H9 (cell line): ENCODE measurements around the gene MORN5. TPM values are rescaled to one million over a fixed set of nuclear protein-coding genes. Genes with fewer than 3 reads are reported as not detected.

Experiments
- DNase-seq: peaks from one replicate; pipeline ENCODE4 v3.0.0-alpha.2; 2017
- H2AFZ ChIP-seq: one replicate; pipeline ENCODE4 v1.6.1; 2013; ENCODE audit warnings: mild to moderate bottlenecking, low read length, control low read depth, moderate library complexity
- H2AK5ac ChIP-seq: 2 replicates; pipeline ENCODE4 v1.6.1; 2013; ENCODE audit warnings: low read length, control low read depth, mixed read lengths; ENCODE audit not compliant: insufficient read length
- H2BK120ac ChIP-seq: one replicate; pipeline ENCODE4 v1.6.1; 2013; ENCODE audit warnings: low read depth, mild to moderate bottlenecking, low read length, control low read depth, inconsistent platforms; ENCODE audit not compliant: poor library complexity, severe bottlenecking
- H2BK12ac ChIP-seq: 2 replicates; pipeline ENCODE4 v1.6.1; 2013; ENCODE audit warnings: low read length, control low read depth, mixed read lengths, low read depth; ENCODE audit not compliant: insufficient read length
- H2BK15ac ChIP-seq: 2 replicates; pipeline ENCODE4 v1.6.1; 2013; ENCODE audit warnings: low read depth, low read length, control low read depth
- H2BK20ac ChIP-seq: one replicate; pipeline ENCODE4 v1.6.1; 2013; ENCODE audit warnings: low read depth, mild to moderate bottlenecking, low read length, control low read depth, inconsistent platforms; ENCODE audit not compliant: poor library complexity, severe bottlenecking
- H2BK5ac ChIP-seq: 2 replicates; pipeline ENCODE4 v1.6.1; 2013; ENCODE audit warnings: low read length, control low read depth, mixed read lengths; ENCODE audit not compliant: insufficient read length
- H3K14ac ChIP-seq: 2 replicates; pipeline ENCODE4 v1.6.1; 2013; ENCODE audit warnings: low read length, control low read depth; ENCODE audit not compliant: insufficient read depth
- H3K18ac ChIP-seq: 2 replicates; pipeline ENCODE4 v1.6.1; 2013; ENCODE audit warnings: low read depth, mild to moderate bottlenecking, mixed read lengths, low read length, control low read depth; ENCODE audit not compliant: insufficient read length
- H3K23ac ChIP-seq: 2 replicates; pipeline ENCODE4 v1.6.1; 2013; ENCODE audit warnings: low read length, control low read depth, mixed read lengths, low read depth; ENCODE audit not compliant: insufficient read length
- H3K23me2 ChIP-seq: 2 replicates; pipeline ENCODE4 v1.6.1; 2013; ENCODE audit warnings: low read depth, mild to moderate bottlenecking, mixed read lengths, low read length, control low read depth; ENCODE audit not compliant: insufficient read length, poor library complexity, severe bottlenecking
- H3K27ac ChIP-seq: 2 replicates; pipeline ENCODE4 v1.5.1; 2013; ENCODE audit warnings: low read length, control low read depth, mixed read lengths, low read depth; ENCODE audit not compliant: insufficient read length
- H3K27me3 ChIP-seq: 2 replicates; pipeline ENCODE4 v1.6.1; 2013; ENCODE audit warnings: low read length, control low read depth, inconsistent platforms; ENCODE audit not compliant: insufficient read depth
- H3K4ac ChIP-seq: 2 replicates; pipeline ENCODE4 v1.6.1; 2013; ENCODE audit warnings: low read depth, mild to moderate bottlenecking, control low read depth, inconsistent platforms, low read length, moderate library complexity
- H3K4me1 ChIP-seq: 2 replicates; pipeline ENCODE4 v1.6.1; 2013; ENCODE audit warnings: low read length, control low read depth, inconsistent platforms; ENCODE audit not compliant: insufficient read depth
- H3K4me2 ChIP-seq: 2 replicates; pipeline ENCODE4 v1.6.1; 2013; ENCODE audit warnings: low read length, control low read depth, mixed read lengths; ENCODE audit not compliant: insufficient read length, insufficient read depth
- H3K56ac ChIP-seq: 2 replicates; pipeline ENCODE4 v1.6.1; 2013; ENCODE audit warnings: low read depth, mild to moderate bottlenecking, mixed read lengths, low read length, control low read depth; ENCODE audit not compliant: insufficient read length
- H3K79me1 ChIP-seq: 2 replicates; pipeline ENCODE4 v1.6.1; 2013; ENCODE audit warnings: low read depth, mild to moderate bottlenecking, moderate library complexity, low read length, control low read depth, inconsistent platforms; ENCODE audit not compliant: insufficient read depth, poor library complexity, severe bottlenecking
- H3K79me2 ChIP-seq: 2 replicates; pipeline ENCODE4 v1.6.1; 2013; ENCODE audit warnings: low read length, control low read depth, inconsistent platforms; ENCODE audit not compliant: insufficient read depth
- H3K9ac ChIP-seq: 2 replicates; pipeline ENCODE4 v1.6.1; 2013; ENCODE audit warnings: low read length, control low read depth, mixed read lengths; ENCODE audit not compliant: insufficient read length; ENCODE audit errors: extremely low read depth
- H3K9me3 ChIP-seq: one replicate; pipeline ENCODE4 v1.6.1; 2013; ENCODE audit warnings: low read depth, low read length, inconsistent platforms; ENCODE audit not compliant: control insufficient read depth
- H3T11ph ChIP-seq: one replicate; pipeline ENCODE4 v1.6.1; 2013; ENCODE audit warnings: mild to moderate bottlenecking, low read length, control low read depth, inconsistent platforms
- H4K20me1 ChIP-seq: one replicate; pipeline ENCODE4 v1.6.1; 2013; ENCODE audit not compliant: control insufficient read depth, insufficient read length, insufficient read depth
- H4K5ac ChIP-seq: 2 replicates; pipeline ENCODE4 v1.6.1; 2013; ENCODE audit warnings: low read depth, mild to moderate bottlenecking, mixed read lengths, low read length, control low read depth; ENCODE audit not compliant: insufficient read length
- H4K8ac ChIP-seq: replicated peaks from 2 replicates; pipeline ENCODE4 v1.6.1; 2013; ENCODE audit warnings: low read length, control low read depth, mixed read lengths, low read depth; ENCODE audit not compliant: insufficient read length
- H4K91ac ChIP-seq: 2 replicates; pipeline ENCODE4 v1.6.1; 2013; ENCODE audit warnings: low read depth, mild to moderate bottlenecking, moderate library complexity, mixed read lengths, low read length, control low read depth; ENCODE audit not compliant: insufficient read length
- H3K27ac Mint-ChIP-seq, 3 experiments: 2 replicates in 2 of 3; 3 replicates in 1 of 3; pipeline ENCODE4 v1.8.0; 2020 to 2021; ENCODE audit warnings: mixed read lengths in 3 of 3, mild to moderate bottlenecking in 1 of 3, moderate library complexity in 1 of 3
- H3K27me3 Mint-ChIP-seq: 2 replicates; pipeline ENCODE4 v1.8.0; 2021; ENCODE audit warnings: low read depth, mild to moderate bottlenecking, moderate library complexity, mixed read lengths
- H3K36me3 Mint-ChIP-seq, 3 experiments: 2 replicates in 2 of 3; 3 replicates in 1 of 3; pipeline ENCODE4 v1.8.0; 2020 to 2021; ENCODE audit warnings: low read depth in 3 of 3, mixed read lengths in 3 of 3; ENCODE audit not compliant: insufficient read depth in 1 of 3
- H3K4me1 Mint-ChIP-seq, 2 experiments: 2 replicates each; pipeline ENCODE4 v1.8.0; 2020; ENCODE audit warnings: mixed read lengths in 2 of 2
- H3K4me3 Mint-ChIP-seq, 2 experiments: 2 replicates in 1 of 2; 3 replicates in 1 of 2; pipeline ENCODE4 v1.8.0; 2020 to 2021; ENCODE audit warnings: mild to moderate bottlenecking in 2 of 2, mixed read lengths in 2 of 2, moderate library complexity in 1 of 2
- H3K9me3 Mint-ChIP-seq, 2 experiments: 2 replicates in 1 of 2; 3 replicates in 1 of 2; pipeline ENCODE4 v1.8.0; 2020; ENCODE audit warnings: mild to moderate bottlenecking in 2 of 2, mixed read lengths in 2 of 2, moderate library complexity in 1 of 2
- CTCF ChIP-seq: fragments of 200-600 bp; sonication (generic); conservative IDR thresholded peaks from 3 replicates; pipeline ENCODE4 v1.8.0; 2021; ENCODE audit warnings: antibody characterized with exemption, mild to moderate bottlenecking
- WGBS: extraction: QIAGEN DNeasy Blood & Tissue Kit; methylation state at CpG from one replicate; pipeline ENCODE4 v1.1.7; 2013; ENCODE audit warnings: missing lambda C conversion rate, low lambda C conversion rate, mixed read lengths; ENCODE audit not compliant: insufficient read length; ENCODE audit errors: extremely low coverage; 5-methylcytosine and 5-hydroxymethylcytosine counted together
- total RNA-seq: library from RNA; stranded (reverse); gene quantifications from 2 replicates; pipeline ENCODE4 v1.2.1, GENCODE V29; 2021

The MORN5 gene
- total RNA-seq, 1 experiment from 2014 or later, result not detected

GRCh38 chr9:122216138-122216797, 56.6 kb downstream of the MORN5 start:
- TF ChIP-seq CTCF, result no peak
- Histone ChIP-seq H3K9ac (no peak overlapping the region), H2BK12ac (no peak overlapping the region), H4K8ac (no peak overlapping the region), H4K91ac (no peak overlapping the region), H3K56ac (no peak overlapping the region), H3K14ac (no peak overlapping the region), H3K23me2 (peaks cover 20% of the 10 kb centered on the region), H2BK5ac (no peak overlapping the region), H3K4me2 (peak overlapping the region; percentile 37), H2BK120ac (no peak overlapping the region), H4K5ac (no peak overlapping the region), H3K23ac (no peak overlapping the region), H2AK5ac (no peak overlapping the region), H3K27me3 (peaks cover 80% of the 10 kb centered on the region), H3K79me1 (no peaks in the 10 kb centered on the region), H3K27ac (no peak overlapping the region), H4K20me1 (peaks cover 2% of the 10 kb centered on the region), H2AFZ (no peak overlapping the region), H3K18ac (no peak overlapping the region), H3K9me3 (no peaks in the 10 kb centered on the region), H3K4me1 (peaks cover 4% of the 10 kb centered on the region; the same call in 1 of the 2 replicates), H3T11ph (no peak overlapping the region), H3K4ac (no peak overlapping the region), H3K79me2 (no peaks in the 10 kb centered on the region), H2BK20ac (no peak overlapping the region), H2BK15ac (no peak overlapping the region)
- DNase-seq, result no peak
- Mint-ChIP-seq H3K4me1 (peaks cover 30 to 42% of the 10 kb centered on the region in 2 experiments), H3K36me3 (peaks cover 0 to 7% (median 0%) of the 10 kb centered on the region in 3 experiments; a peak in 2 of 7 replicates), H3K9me3 (peaks cover 3 to 6% of the 10 kb centered on the region in 2 experiments), H3K27ac (no peak overlapping the region; a peak in 1 of 7 replicates), H3K27me3 (peaks cover 99% of the 10 kb centered on the region), H3K4me3 (peak overlapping the region in 1 of 2 experiments; percentile 72; a peak in 2 of 5 replicates)
- no CpG with 5 or more reads among the region's 4 CpGs for WGBS
